Measurements from ENCODE around the gene GSK3B. TPM values are rescaled to one million over a fixed set of nuclear protein-coding genes. Genes with fewer than 3 reads are reported as not detected.
A peak's percentile ranks its signal among the peaks of the same experiment; 100 is the strongest.
"Not testable (repeated sequence)": the region's sequence is repeated elsewhere in the genome, so short reads cannot be mapped to it uniquely, and the experiment has no call there.

The GSK3B gene
- total and polyA plus RNA-seq, 2 donors (not counting 1 experiment from before 2014, with no cell fraction given) = 12.3 to 33.3 TPM

DNA sequence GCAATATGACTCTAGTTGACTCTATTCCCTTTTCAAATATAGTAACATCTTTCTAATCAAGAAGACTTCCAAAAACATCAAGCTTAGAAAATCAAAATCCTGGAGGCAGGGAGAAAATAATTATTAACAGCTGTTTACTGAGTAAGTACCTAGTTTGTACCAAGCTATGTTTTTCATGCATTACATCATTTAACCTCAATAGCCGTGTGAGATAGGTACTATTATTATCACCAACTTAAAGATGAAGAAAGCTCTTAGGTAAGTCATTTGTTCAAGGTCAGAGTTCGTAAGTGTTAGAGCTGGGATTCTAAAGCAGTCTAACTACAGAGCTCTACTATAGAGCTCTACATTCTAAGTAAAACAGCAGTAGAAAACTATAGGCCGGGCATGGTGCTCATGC lies 41.6 kb downstream of the GSK3B start:
- 100% methylated on average over 1 of the region's 3 CpGs for WGBS (ENCODE audit: insufficient coverage)
- Histone ChIP-seq H2AFZ (ENCODE audit: insufficient read depth, low read depth, low read length, poor library complexity, severe bottlenecking) (no peak overlapping the region), H4K20me1 (ENCODE audit: control insufficient read depth, insufficient read depth, low read length, poor library complexity, severe bottlenecking) (peaks cover 50% of the 10 kb centered on the region), H3K4me2 (replicated peaks; ENCODE audit: low read depth, low read length, poor library complexity, severe bottlenecking) (peak overlapping the region; percentile 41), H3K36me3 (replicated peaks in 1 of 2; ENCODE audit: control extremely low read depth in 1 of 2, control insufficient read depth in 1 of 2, extremely low read depth in 1 of 2, insufficient read depth in 2 of 2, low read length in 1 of 2) (no peaks in the 10 kb centered on the region), H3K27ac (ENCODE audit: low read length in 2 of 2) (peak overlapping the region in 1 of 2 donors; percentile 1), H3K9me3 (ENCODE audit: control extremely low read depth in 1 of 3, control insufficient read depth in 2 of 3, insufficient read depth in 1 of 3, low read length in 2 of 3) (no peaks in the 10 kb centered on the region), H3K4me1 (ENCODE audit: control insufficient read depth in 2 of 2, insufficient read depth in 2 of 2, low read length in 2 of 2) (peaks cover 21 to 40% of the 10 kb centered on the region in 2 donors), H3K27me3 (replicated peaks in 1 of 4; ENCODE audit: control extremely low read depth in 1 of 4, control insufficient read depth in 3 of 4, insufficient read depth in 4 of 4, low read length in 3 of 4) (no peaks in the 10 kb centered on the region), H3K79me2 (ENCODE audit: control insufficient read depth, insufficient read depth, low read length) (peaks cover 98% of the 10 kb centered on the region), H3K9ac (ENCODE audit: low read length) (peak overlapping the region; percentile 15), H3K4me3 (ENCODE audit: control extremely low read depth in 1 of 5, extremely low read depth in 1 of 5, insufficient read depth in 1 of 5, low read depth in 2 of 5, low read length in 4 of 5) (no peak overlapping the region)
- DNase-seq = no peak
- no peaks in the 10 kb centered on the region for H3K27me3 Mint-ChIP-seq
- POLR2A ChIA-PET = interaction anchor here (1.3 kb wide), 1 partner anchor 41 kb away, joined by 4 read pairs; the partner anchor contains the start of gene GSK3B
- CTCF ChIA-PET = interaction anchor here (1.5 kb wide), 1 partner anchor 161 kb away, joined by 5 read pairs; no protein-coding TSS in a partner anchor
- peak overlapping the region; percentile 4 for H3K4me3 Mint-ChIP-seq
- no peak overlapping the region for H3K27ac Mint-ChIP-seq
- ATAC-seq (ENCODE audit: low read depth) = no peak
- TF ChIP-seq, protein P1, sequence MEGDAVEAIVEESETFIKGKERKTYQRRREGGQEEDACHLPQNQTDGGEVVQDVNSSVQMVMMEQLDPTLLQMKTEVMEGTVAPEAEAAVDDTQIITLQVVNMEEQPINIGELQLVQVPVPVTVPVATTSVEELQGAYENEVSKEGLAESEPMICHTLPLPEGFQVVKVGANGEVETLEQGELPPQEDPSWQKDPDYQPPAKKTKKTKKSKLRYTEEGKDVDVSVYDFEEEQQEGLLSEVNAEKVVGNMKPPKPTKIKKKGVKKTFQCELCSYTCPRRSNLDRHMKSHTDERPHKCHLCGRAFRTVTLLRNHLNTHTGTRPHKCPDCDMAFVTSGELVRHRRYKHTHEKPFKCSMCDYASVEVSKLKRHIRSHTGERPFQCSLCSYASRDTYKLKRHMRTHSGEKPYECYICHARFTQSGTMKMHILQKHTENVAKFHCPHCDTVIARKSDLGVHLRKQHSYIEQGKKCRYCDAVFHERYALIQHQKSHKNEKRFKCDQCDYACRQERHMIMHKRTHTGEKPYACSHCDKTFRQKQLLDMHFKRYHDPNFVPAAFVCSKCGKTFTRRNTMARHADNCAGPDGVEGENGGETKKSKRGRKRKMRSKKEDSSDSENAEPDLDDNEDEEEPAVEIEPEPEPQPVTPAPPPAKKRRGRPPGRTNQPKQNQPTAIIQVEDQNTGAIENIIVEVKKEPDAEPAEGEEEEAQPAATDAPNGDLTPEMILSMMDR (IDR thresholded peaks at IDR 0.05) = no peak
- no peak for TF ChIP-seq EZH2 (IDR thresholded peaks at IDR 0.05; ENCODE audit: borderline replicate concordance, insufficient read depth, low read depth, low read length, poor library complexity, severe bottlenecking)
- intact Hi-C loops (cut with micrococcal nuclease) = loop anchor here (10.0 kb wide), 1 partner anchor 48 kb away; no protein-coding TSS in a partner anchor
- peaks cover 3% of the 10 kb centered on the region for H3K9me3 Mint-ChIP-seq (ENCODE audit: insufficient read depth)
- H3K4me1 Mint-ChIP-seq = peaks cover 63% of the 10 kb centered on the region

- Histone ChIP-seq H3K9ac (ENCODE audit: low read length) (peak overlapping the region; percentile 15), H3K27me3 (replicated peaks in 1 of 4; ENCODE audit: control extremely low read depth in 1 of 4, control insufficient read depth in 3 of 4, insufficient read depth in 4 of 4, low read length in 3 of 4) (no peaks in the 10 kb centered on the region), H3K27ac (ENCODE audit: low read length in 2 of 2) (peak overlapping the region in 1 of 2 donors; percentile 1), H2AFZ (ENCODE audit: insufficient read depth, low read depth, low read length, poor library complexity, severe bottlenecking) (no peak overlapping the region), H3K4me3 (ENCODE audit: control extremely low read depth in 1 of 5, extremely low read depth in 1 of 5, insufficient read depth in 1 of 5, low read depth in 2 of 5, low read length in 4 of 5) (no peak overlapping the region), H3K4me1 (ENCODE audit: control insufficient read depth in 2 of 2, insufficient read depth in 2 of 2, low read length in 2 of 2) (peaks cover 21 to 38% of the 10 kb centered on the region in 2 donors), H3K4me2 (replicated peaks; ENCODE audit: low read depth, low read length, poor library complexity, severe bottlenecking) (peak overlapping the region; percentile 41), H3K36me3 (replicated peaks in 1 of 2; ENCODE audit: control extremely low read depth in 1 of 2, control insufficient read depth in 1 of 2, extremely low read depth in 1 of 2, insufficient read depth in 2 of 2, low read length in 1 of 2) (no peaks in the 10 kb centered on the region), H3K79me2 (ENCODE audit: control insufficient read depth, insufficient read depth, low read length) (peaks cover 99% of the 10 kb centered on the region), H4K20me1 (ENCODE audit: control insufficient read depth, insufficient read depth, low read length, poor library complexity, severe bottlenecking) (peaks cover 47% of the 10 kb centered on the region), H3K9me3 (ENCODE audit: control extremely low read depth in 1 of 3, control insufficient read depth in 2 of 3, insufficient read depth in 1 of 3, low read length in 2 of 3) (no peaks in the 10 kb centered on the region)
- Mint-ChIP-seq H3K27me3 (no peaks in the 10 kb centered on the region), H3K4me1 (peaks cover 64% of the 10 kb centered on the region), H3K9me3 (ENCODE audit: insufficient read depth) (peaks cover 3% of the 10 kb centered on the region), H3K4me3 (peak overlapping the region; percentile 4), H3K27ac (no peak overlapping the region)
- ATAC-seq (ENCODE audit: low read depth) (no peak), DNase-seq (no peak)
- WGBS (ENCODE audit: insufficient coverage) = no CpG with 5 or more reads among the region's 2 CpGs
- TF ChIP-seq EZH2 (IDR thresholded peaks at IDR 0.05; ENCODE audit: borderline replicate concordance, insufficient read depth, low read depth, low read length, poor library complexity, severe bottlenecking) = no peak
- TF ChIP-seq, protein P1 (IDR thresholded peaks at IDR 0.05) = no peak
- POLR2A ChIA-PET = interaction anchor here (1.3 kb wide), 1 partner anchor 42 kb away, joined by 4 read pairs; the partner anchor contains the start of gene GSK3B
- CTCF ChIA-PET = interaction anchor here (1.3 to 1.5 kb wide), 2 partner anchors 9 to 160 kb away, joined by 4 to 5 read pairs; no protein-coding TSS in a partner anchor
- intact Hi-C loops (cut with micrococcal nuclease) = loop anchor here (10.0 kb wide), 1 partner anchor 47 kb away; no protein-coding TSS in a partner anchor
Measured at GRCh38 chr3:120052225-120052624, 42.0 kb downstream of the GSK3B start.

- not testable (repeated sequence) for H3K27ac ChIP-seq (ENCODE audit: low read length in 2 of 2); DNase-seq; H3K4me3 Mint-ChIP-seq; ATAC-seq (ENCODE audit: low read depth); H3K4me3 ChIP-seq (ENCODE audit: control extremely low read depth in 1 of 5, extremely low read depth in 1 of 5, insufficient read depth in 1 of 5, low read depth in 2 of 5, low read length in 4 of 5); H3K36me3 ChIP-seq (replicated peaks in 1 of 2; ENCODE audit: control extremely low read depth in 1 of 2, control insufficient read depth in 1 of 2, extremely low read depth in 1 of 2, insufficient read depth in 2 of 2, low read length in 1 of 2); H3K27me3 ChIP-seq (replicated peaks in 1 of 4; ENCODE audit: control extremely low read depth in 1 of 4, control insufficient read depth in 3 of 4, insufficient read depth in 4 of 4, low read length in 3 of 4); H3K9me3 Mint-ChIP-seq (ENCODE audit: insufficient read depth); H3K9me3 ChIP-seq (ENCODE audit: control extremely low read depth in 1 of 3, control insufficient read depth in 2 of 3, insufficient read depth in 1 of 3, low read length in 2 of 3); H3K9ac ChIP-seq (ENCODE audit: low read length); H2AFZ ChIP-seq (ENCODE audit: insufficient read depth, low read depth, low read length, poor library complexity, severe bottlenecking); H3K27me3 Mint-ChIP-seq; H3K27ac Mint-ChIP-seq
- H3K4me1 Mint-ChIP-seq = peaks cover 65% of the 10 kb centered on the region
- ChIA-PET POLR2A (interaction anchor here (0.7 kb wide), 1 partner anchor 835 kb away, joined by 5 read pairs; no protein-coding TSS in a partner anchor), CTCF (interaction anchor here (1.3 kb wide), 1 partner anchor 9 kb away, joined by 4 read pairs; no protein-coding TSS in a partner anchor)
- intact Hi-C loops (cut with micrococcal nuclease) = loop anchor here (10.0 kb wide), 1 partner anchor 47 kb away; no protein-coding TSS in a partner anchor
- Histone ChIP-seq H3K4me2 (replicated peaks; ENCODE audit: low read depth, low read length, poor library complexity, severe bottlenecking) (peak overlapping the region; percentile 41), H3K79me2 (ENCODE audit: control insufficient read depth, insufficient read depth, low read length) (peaks cover 99% of the 10 kb centered on the region), H4K20me1 (ENCODE audit: control insufficient read depth, insufficient read depth, low read length, poor library complexity, severe bottlenecking) (peaks cover 47% of the 10 kb centered on the region), H3K4me1 (ENCODE audit: control insufficient read depth in 2 of 2, insufficient read depth in 2 of 2, low read length in 2 of 2) (peaks cover 21 to 38% of the 10 kb centered on the region in 2 donors)
- 100% methylated on average over 1 of the region's 5 CpGs for WGBS (ENCODE audit: insufficient coverage)
Measured at GRCh38 chr3:120051570-120051969, 42.7 kb downstream of the GSK3B start.

All from B cell (primary cell).